ENCODE results near the gene SCML2. TPM values are rescaled to one million over a fixed set of nuclear protein-coding genes. Genes with fewer than 3 reads are reported as not detected.

Gene SCML2
- total RNA-seq, 1 experiment from 2014 or later, result 7.1 TPM

GRCh38 chrX:18194688-18195087, 159.8 kb downstream of the SCML2 start:
- Histone ChIP-seq H3K9me3 (ENCODE audit: control insufficient read depth, insufficient read depth, low read depth, low read length) (no peaks in the 10 kb centered on the region), H3K36me3 (ENCODE audit: control insufficient read depth, insufficient read depth, low read length) (no peaks in the 10 kb centered on the region), H3K27me3 (ENCODE audit: control insufficient read depth, insufficient read depth, low read length) (no peaks in the 10 kb centered on the region), H3K27ac (ENCODE audit: low read length) (no peak overlapping the region), H3K4me3 (ENCODE audit: low read depth in 2 of 2, low read length in 2 of 2) (no peak overlapping the region), H3K4me1 (ENCODE audit: control insufficient read depth, insufficient read depth, low read length) (no peaks in the 10 kb centered on the region)
- ATAC-seq (no peak), DNase-seq (ENCODE audit: low read depth, low spot score) (no peak)
- TF ChIP-seq SIN3A (IDR thresholded peaks at IDR 0.05; ENCODE audit: borderline replicate concordance, insufficient read depth, low read depth, low read length), result no peak
- TF ChIP-seq REST (IDR thresholded peaks at IDR 0.05; ENCODE audit: insufficient read depth in 1 of 2, low read depth in 2 of 2, low read length in 1 of 2), result no peak
- TF ChIP-seq POLR2AphosphoS5 (IDR thresholded peaks at IDR 0.05; ENCODE audit: low read depth, low read length), result no peak
- TF ChIP-seq TCF7L2 (IDR thresholded peaks at IDR 0.05; ENCODE audit: low read depth, low read length), result no peak
- TF ChIP-seq CTCF (IDR thresholded peaks at IDR 0.05), result no peak
- CTCF ChIA-PET, result no interaction called here
- no TSS peak for BruUV-seq (replicated peaks)
- in situ Hi-C loops (cut with HindIII; ENCODE audit: low pct_unique_long_range_greater_than_20kb, low sequenced_read_pairs), result no loop called here
- POLR2A ChIA-PET, result no interaction called here
- intact Hi-C loops (cut with micrococcal nuclease; ENCODE audit: unreplicated experiment), result no loop called here

Other genes with a start within 250 kb of the SCML2 start
- not detected for gene BEND2, start 133.8 kb downstream of the SCML2 start, total RNA-seq (2021; ENCODE audit: unreplicated experiment)
- 1.2 TPM for gene CDKL5, start 70.9 kb upstream of the SCML2 start, total RNA-seq (2021; ENCODE audit: unreplicated experiment)

Data from Panc1 (cell line).